Liver (tissue), 9 donors: ENCODE data around the gene EPHA6. TPM values are rescaled to one million over a fixed set of nuclear protein-coding genes. Genes with fewer than 3 reads are reported as not detected.

Source experiments
- DNase-seq: peaks from one replicate; pipeline ENCODE4 v3.0.0-alpha.2; 2017; ENCODE audit warnings: low spot score
- H3K27ac ChIP-seq, 2 donors: one replicate each; pipeline ENCODE4 v1.7.0; 2013; ENCODE audit warnings: inconsistent platforms in 2 of 2, low read length in 2 of 2, control low read depth in 1 of 2, low read depth in 1 of 2, mild to moderate bottlenecking in 1 of 2
- H3K27me3 ChIP-seq, 4 donors: one replicate each; pipeline versions ENCODE4 v1.6.1 to v1.7.0; 2013; ENCODE audit warnings: low read length in 3 of 4, inconsistent platforms in 1 of 4, mild to moderate bottlenecking in 1 of 4, moderate library complexity in 1 of 4; ENCODE audit not compliant: control insufficient read depth in 4 of 4, insufficient read depth in 4 of 4
- H3K36me3 ChIP-seq, 4 donors: one replicate each; pipeline versions ENCODE4 v1.6.1 to v1.7.0; 2013; ENCODE audit warnings: low read length in 3 of 4, mild to moderate bottlenecking in 3 of 4, low read depth in 1 of 4, moderate library complexity in 1 of 4; ENCODE audit not compliant: control insufficient read depth in 4 of 4, insufficient read depth in 3 of 4
- H3K4me1 ChIP-seq, 4 donors: one replicate each; pipeline versions ENCODE4 v1.6.1 to v1.7.0; 2013; ENCODE audit warnings: low read length in 3 of 4, mild to moderate bottlenecking in 3 of 4, moderate library complexity in 1 of 4; ENCODE audit not compliant: control insufficient read depth in 4 of 4, insufficient read depth in 4 of 4
- H3K4me3 ChIP-seq, 3 donors: one replicate each; pipeline versions ENCODE4 v1.6.1 to v1.7.0; 2013; ENCODE audit warnings: low read length in 3 of 3, control low read depth in 1 of 3, low read depth in 1 of 3, mild to moderate bottlenecking in 1 of 3
- H3K9ac ChIP-seq, 2 donors: one replicate each; pipeline ENCODE4 v1.7.0; 2013; ENCODE audit warnings: low read length in 2 of 2, mild to moderate bottlenecking in 2 of 2, moderate library complexity in 2 of 2, control low read depth in 1 of 2, low read depth in 1 of 2
- H3K9me3 ChIP-seq, 4 donors: one replicate each; pipeline versions ENCODE4 v1.6.1 to v1.7.0; 2013; ENCODE audit warnings: low read length in 3 of 4; ENCODE audit not compliant: control insufficient read depth in 4 of 4
- EGR1 ChIP-seq, 2 donors: IDR thresholded peaks; 2 replicates each; pipeline ENCODE4 v1.6.1; 2016 to 2018; ENCODE audit warnings: antibody characterized with exemption in 2 of 2, low read depth in 2 of 2
- FOXA1 ChIP-seq: IDR thresholded peaks from 2 replicates; pipeline ENCODE4 v1.6.1; 2016; ENCODE audit warnings: antibody characterized with exemption
- FOXA2 ChIP-seq: IDR thresholded peaks from 2 replicates; pipeline ENCODE4 v1.6.1; 2016; ENCODE audit warnings: antibody characterized with exemption
- GABPA ChIP-seq, 2 donors: IDR thresholded peaks in 1 of 2; conservative IDR thresholded peaks in 1 of 2; 2 replicates each; pipeline ENCODE4 v1.6.1; 2016; ENCODE audit warnings: antibody characterized with exemption in 2 of 2, mild to moderate bottlenecking in 1 of 2, moderate library complexity in 1 of 2
- HNF4A ChIP-seq, 2 donors: conservative IDR thresholded peaks; 2 replicates each; pipeline ENCODE4 v1.6.1; 2016; ENCODE audit warnings: antibody characterized with exemption in 2 of 2, mild to moderate bottlenecking in 2 of 2
- HNF4G ChIP-seq: IDR thresholded peaks from 2 replicates; pipeline ENCODE4 v1.6.1; 2016; ENCODE audit warnings: antibody characterized with exemption
- JUND ChIP-seq, 2 donors: IDR thresholded peaks; 2 replicates each; pipeline ENCODE4 v1.6.1; 2016; ENCODE audit warnings: antibody characterized with exemption in 2 of 2
- NR2F2 ChIP-seq: IDR thresholded peaks from 2 replicates; pipeline ENCODE4 v1.6.1; 2016; ENCODE audit warnings: antibody characterized with exemption
- RAD21 ChIP-seq, 2 donors: IDR thresholded peaks; 2 replicates each; pipeline ENCODE4 v1.6.1; 2016; ENCODE audit warnings: antibody characterized with exemption in 2 of 2, mild to moderate bottlenecking in 2 of 2
- RXRA ChIP-seq, 2 donors: IDR thresholded peaks; 2 replicates each; pipeline ENCODE4 v1.6.1; 2017 to 2018; ENCODE audit warnings: antibody characterized with exemption in 2 of 2, mild to moderate bottlenecking in 1 of 2
- SP1 ChIP-seq: IDR thresholded peaks from 2 replicates; pipeline ENCODE4 v1.6.1; 2018; ENCODE audit warnings: antibody characterized with exemption, mild to moderate bottlenecking
- TAF1 ChIP-seq: conservative IDR thresholded peaks from 2 replicates; pipeline ENCODE4 v1.6.1; 2016; ENCODE audit warnings: antibody characterized with exemption, mild to moderate bottlenecking
- YY1 ChIP-seq: IDR thresholded peaks from 2 replicates; pipeline ENCODE4 v1.6.1; 2016; ENCODE audit warnings: antibody characterized with exemption, mild to moderate bottlenecking
- WGBS: extraction: QIAGEN DNeasy Blood & Tissue Kit; methylation state at CpG from one replicate; pipeline ENCODE4 v1.1.7; 2013; 5-methylcytosine and 5-hydroxymethylcytosine counted together
- polyA plus RNA-seq, 2 donors: library from polyadenylated mRNA; stranded (reverse) in 1 of 2; unstranded in 1 of 2; fragments of 200-250 nt in 1 of 2; fragments of >200 nt in 1 of 2; fragmentation: Nextera tagmentation in 1 of 2; extraction: Ambion mirVana in 1 of 2; gene quantifications; one replicate each; pipeline versions ENCODE4 v1.2.1 to v1.2.3, GENCODE V29; 2013 to 2015
- total RNA-seq, 2 donors: library from RNA; depleted of rRNA; stranded (reverse); fragments of >200 nt; gene quantifications; one replicate each; pipeline ENCODE4 v1.2.3, GENCODE V29; 2014
- TF ChIP-seq, protein P1 (sequence below): fragments of 150-350 bp; IDR thresholded peaks from 2 replicates; pipeline ENCODE4 v1.5.1; 2017; ENCODE audit warnings: improper control_type of control experiment, low read depth, low read length; ENCODE audit not compliant: missing input control
- TF ChIP-seq, protein P2 (sequence below): IDR thresholded peaks from 2 replicates; pipeline ENCODE4 v1.6.1; 2016; ENCODE audit warnings: antibody characterized with exemption
- TF ChIP-seq, protein P3 (sequence below): IDR thresholded peaks from 2 replicates; pipeline ENCODE4 v1.6.1; 2016; ENCODE audit warnings: antibody characterized with exemption
- TF ChIP-seq, protein P4 (sequence below): IDR thresholded peaks from 2 replicates; pipeline ENCODE4 v1.6.1; 2016; ENCODE audit warnings: antibody characterized with exemption
- TF ChIP-seq, protein P5 (sequence below): IDR thresholded peaks from 2 replicates; pipeline ENCODE4 v1.6.1; 2016; ENCODE audit warnings: antibody characterized with exemption, mild to moderate bottlenecking
- donor health status: healthy.
- donor health status: healthy.
- donor health status: healthy.
- donor health status: healthy.
- donor health status: healthy.

EPHA6 gene
- total and polyA plus RNA-seq, 4 donors: 0.05 to 0.17 (median 0.05) TPM; not detected in 1

DNA sequence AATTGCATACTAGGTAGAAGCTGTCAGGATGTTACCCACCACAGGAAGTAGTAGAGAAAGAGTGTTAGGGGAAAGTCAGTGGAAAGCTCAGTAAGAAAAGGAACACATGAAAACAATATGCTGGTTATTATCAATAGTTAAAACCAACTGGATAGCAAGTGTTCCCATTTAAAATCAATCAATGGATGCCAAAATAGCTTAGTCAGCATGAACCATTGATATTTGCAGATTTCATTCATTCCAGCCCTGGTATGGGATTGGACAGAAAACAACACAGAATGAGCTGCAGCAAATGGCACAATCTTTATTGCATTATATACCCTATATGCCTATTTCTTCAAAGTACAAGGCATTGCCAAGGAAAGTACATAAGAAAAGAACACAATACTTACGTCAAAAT lies 293.7 kb downstream of the EPHA6 start:
- 75% methylated on average over 1 of the region's 1 CpG for WGBS
- Histone ChIP-seq H3K36me3 (no peaks in the 10 kb centered on the region), H3K27ac (no peak overlapping the region), H3K9me3 (no peaks in the 10 kb centered on the region), H3K4me3 (no peak overlapping the region), H3K27me3 (no peaks in the 10 kb centered on the region), H3K9ac (no peak overlapping the region), H3K4me1 (no peaks in the 10 kb centered on the region)
- TF ChIP-seq, protein P1, sequence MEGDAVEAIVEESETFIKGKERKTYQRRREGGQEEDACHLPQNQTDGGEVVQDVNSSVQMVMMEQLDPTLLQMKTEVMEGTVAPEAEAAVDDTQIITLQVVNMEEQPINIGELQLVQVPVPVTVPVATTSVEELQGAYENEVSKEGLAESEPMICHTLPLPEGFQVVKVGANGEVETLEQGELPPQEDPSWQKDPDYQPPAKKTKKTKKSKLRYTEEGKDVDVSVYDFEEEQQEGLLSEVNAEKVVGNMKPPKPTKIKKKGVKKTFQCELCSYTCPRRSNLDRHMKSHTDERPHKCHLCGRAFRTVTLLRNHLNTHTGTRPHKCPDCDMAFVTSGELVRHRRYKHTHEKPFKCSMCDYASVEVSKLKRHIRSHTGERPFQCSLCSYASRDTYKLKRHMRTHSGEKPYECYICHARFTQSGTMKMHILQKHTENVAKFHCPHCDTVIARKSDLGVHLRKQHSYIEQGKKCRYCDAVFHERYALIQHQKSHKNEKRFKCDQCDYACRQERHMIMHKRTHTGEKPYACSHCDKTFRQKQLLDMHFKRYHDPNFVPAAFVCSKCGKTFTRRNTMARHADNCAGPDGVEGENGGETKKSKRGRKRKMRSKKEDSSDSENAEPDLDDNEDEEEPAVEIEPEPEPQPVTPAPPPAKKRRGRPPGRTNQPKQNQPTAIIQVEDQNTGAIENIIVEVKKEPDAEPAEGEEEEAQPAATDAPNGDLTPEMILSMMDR: no peak
- no peak for TF ChIP-seq FOXA2
- no peak for TF ChIP-seq SP1
- TF ChIP-seq YY1: no peak
- TF ChIP-seq EGR1 (IDR thresholded peaks at IDR 0.05; ENCODE audit: low read depth in 2 of 2): no peak
- TF ChIP-seq FOXA1: no peak
- TF ChIP-seq, protein P2, sequence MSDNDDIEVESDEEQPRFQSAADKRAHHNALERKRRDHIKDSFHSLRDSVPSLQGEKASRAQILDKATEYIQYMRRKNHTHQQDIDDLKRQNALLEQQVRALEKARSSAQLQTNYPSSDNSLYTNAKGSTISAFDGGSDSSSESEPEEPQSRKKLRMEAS: no peak
- TF ChIP-seq HNF4G: no peak
- TF ChIP-seq JUND (IDR thresholded peaks at IDR 0.05): no peak
- TF ChIP-seq, protein P3, sequence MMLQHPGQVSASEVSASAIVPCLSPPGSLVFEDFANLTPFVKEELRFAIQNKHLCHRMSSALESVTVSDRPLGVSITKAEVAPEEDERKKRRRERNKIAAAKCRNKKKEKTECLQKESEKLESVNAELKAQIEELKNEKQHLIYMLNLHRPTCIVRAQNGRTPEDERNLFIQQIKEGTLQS: no peak
- TF ChIP-seq RAD21 (IDR thresholded peaks at IDR 0.05): no peak
- no peak for TF ChIP-seq NR2F2
- TF ChIP-seq, protein P4, sequence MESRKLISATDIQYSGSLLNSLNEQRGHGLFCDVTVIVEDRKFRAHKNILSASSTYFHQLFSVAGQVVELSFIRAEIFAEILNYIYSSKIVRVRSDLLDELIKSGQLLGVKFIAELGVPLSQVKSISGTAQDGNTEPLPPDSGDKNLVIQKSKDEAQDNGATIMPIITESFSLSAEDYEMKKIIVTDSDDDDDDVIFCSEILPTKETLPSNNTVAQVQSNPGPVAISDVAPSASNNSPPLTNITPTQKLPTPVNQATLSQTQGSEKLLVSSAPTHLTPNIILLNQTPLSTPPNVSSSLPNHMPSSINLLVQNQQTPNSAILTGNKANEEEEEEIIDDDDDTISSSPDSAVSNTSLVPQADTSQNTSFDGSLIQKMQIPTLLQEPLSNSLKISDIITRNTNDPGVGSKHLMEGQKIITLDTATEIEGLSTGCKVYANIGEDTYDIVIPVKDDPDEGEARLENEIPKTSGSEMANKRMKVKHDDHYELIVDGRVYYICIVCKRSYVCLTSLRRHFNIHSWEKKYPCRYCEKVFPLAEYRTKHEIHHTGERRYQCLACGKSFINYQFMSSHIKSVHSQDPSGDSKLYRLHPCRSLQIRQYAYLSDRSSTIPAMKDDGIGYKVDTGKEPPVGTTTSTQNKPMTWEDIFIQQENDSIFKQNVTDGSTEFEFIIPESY: no peak
- no peak for TF ChIP-seq RXRA (IDR thresholded peaks at IDR 0.05)
- TF ChIP-seq, protein P5, sequence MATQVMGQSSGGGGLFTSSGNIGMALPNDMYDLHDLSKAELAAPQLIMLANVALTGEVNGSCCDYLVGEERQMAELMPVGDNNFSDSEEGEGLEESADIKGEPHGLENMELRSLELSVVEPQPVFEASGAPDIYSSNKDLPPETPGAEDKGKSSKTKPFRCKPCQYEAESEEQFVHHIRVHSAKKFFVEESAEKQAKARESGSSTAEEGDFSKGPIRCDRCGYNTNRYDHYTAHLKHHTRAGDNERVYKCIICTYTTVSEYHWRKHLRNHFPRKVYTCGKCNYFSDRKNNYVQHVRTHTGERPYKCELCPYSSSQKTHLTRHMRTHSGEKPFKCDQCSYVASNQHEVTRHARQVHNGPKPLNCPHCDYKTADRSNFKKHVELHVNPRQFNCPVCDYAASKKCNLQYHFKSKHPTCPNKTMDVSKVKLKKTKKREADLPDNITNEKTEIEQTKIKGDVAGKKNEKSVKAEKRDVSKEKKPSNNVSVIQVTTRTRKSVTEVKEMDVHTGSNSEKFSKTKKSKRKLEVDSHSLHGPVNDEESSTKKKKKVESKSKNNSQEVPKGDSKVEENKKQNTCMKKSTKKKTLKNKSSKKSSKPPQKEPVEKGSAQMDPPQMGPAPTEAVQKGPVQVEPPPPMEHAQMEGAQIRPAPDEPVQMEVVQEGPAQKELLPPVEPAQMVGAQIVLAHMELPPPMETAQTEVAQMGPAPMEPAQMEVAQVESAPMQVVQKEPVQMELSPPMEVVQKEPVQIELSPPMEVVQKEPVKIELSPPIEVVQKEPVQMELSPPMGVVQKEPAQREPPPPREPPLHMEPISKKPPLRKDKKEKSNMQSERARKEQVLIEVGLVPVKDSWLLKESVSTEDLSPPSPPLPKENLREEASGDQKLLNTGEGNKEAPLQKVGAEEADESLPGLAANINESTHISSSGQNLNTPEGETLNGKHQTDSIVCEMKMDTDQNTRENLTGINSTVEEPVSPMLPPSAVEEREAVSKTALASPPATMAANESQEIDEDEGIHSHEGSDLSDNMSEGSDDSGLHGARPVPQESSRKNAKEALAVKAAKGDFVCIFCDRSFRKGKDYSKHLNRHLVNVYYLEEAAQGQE: no peak
- TF ChIP-seq GABPA (IDR thresholded peaks at IDR 0.05 in 1 of 2, conservative IDR thresholded peaks at IDR 0.05 in 1 of 2): no peak
- no peak for TF ChIP-seq TAF1
- TF ChIP-seq HNF4A (conservative IDR thresholded peaks at IDR 0.05): no peak
- no peak for DNase-seq
